Measurements from ENCODE around the gene GRIA2. TPM values are rescaled to one million over a fixed set of nuclear protein-coding genes. Genes with fewer than 3 reads are reported as not detected.
"Not testable (repeated sequence)": the region's sequence is repeated elsewhere in the genome, so short reads cannot be mapped to it uniquely, and the experiment has no call there.

Gene GRIA2
- total RNA-seq, result 1 to 10 TPM in 2 of 3 donors, not detected in 1; 2.3 to 4.8 TPM

GRCh38 chr4:157220371-157220881 lies at the start of gene GRIA2:
Gene GRIA2 (plus strand): TSS chr4:157220728. CDS start chr4:157221043, 315 bp downstream.
- TF ChIP-seq POLR2A (IDR thresholded peaks at IDR 0.05) (no peak), CTCF (IDR thresholded peaks at IDR 0.05) (no peak), POLR2AphosphoS5 (IDR thresholded peaks at IDR 0.05) (no peak)
- H3K36me3 ChIP-seq, result no peaks in the 10 kb centered on the region
- H3K4me1 ChIP-seq, result peaks cover 4 to 5% of the 10 kb centered on the region in 2 donors
- H3K4me3 ChIP-seq, result peak within 1 kb of the TSS; percentile 1 to 71 (median 51)
- DNase-seq (ENCODE audit: low spot score in 2 of 2), result peak in 1 of 2 donors; percentile 70
- H3K27me3 ChIP-seq, result peaks cover 0 to 20% of the 10 kb centered on the region in 2 donors
- H3K27ac ChIP-seq, result no peak within 1 kb of the TSS
- no peaks in the 10 kb centered on the region for H3K9me3 ChIP-seq
- intact Hi-C loops (cut with DNase I; ENCODE audit: low total_unique reads), result loop anchor here (10.0 kb wide), 1 partner anchor 754 kb away; no protein-coding TSS in a partner anchor

GRCh38 chr4:157172011-157172410 lies 48.5 kb upstream of the GRIA2 start:
- Histone ChIP-seq H3K4me1 (no peaks in the 10 kb centered on the region), H3K4me3 (no peak overlapping the region), H3K9me3 (no peaks in the 10 kb centered on the region), H3K27ac (no peak overlapping the region), H3K27me3 (no peaks in the 10 kb centered on the region), H3K36me3 (no peaks in the 10 kb centered on the region)
- intact Hi-C loops (cut with DNase I; ENCODE audit: low total_unique reads), result no loop called here
- TF ChIP-seq POLR2AphosphoS5 (IDR thresholded peaks at IDR 0.05) (no peak), POLR2A (IDR thresholded peaks at IDR 0.05) (no peak), CTCF (IDR thresholded peaks at IDR 0.05) (no peak)
- no peak for DNase-seq (ENCODE audit: low spot score in 2 of 2)

- H3K36me3 ChIP-seq; intact Hi-C loops (cut with DNase I; ENCODE audit: low total_unique reads); DNase-seq (ENCODE audit: low spot score in 2 of 2); H3K4me1 ChIP-seq; H3K27ac ChIP-seq; H3K4me3 ChIP-seq; H3K9me3 ChIP-seq; H3K27me3 ChIP-seq: not testable (repeated sequence)
Observed at GRCh38 chr4:157180268-157180667, 40.3 kb upstream of the GRIA2 start.

GRCh38 chr4:157184300-157184699 lies 36.2 kb upstream of the GRIA2 start:
- no peaks in the 10 kb centered on the region for H3K4me1 ChIP-seq
- DNase-seq (ENCODE audit: low spot score in 2 of 2), result no peak
- H3K27me3 ChIP-seq, result no peaks in the 10 kb centered on the region
- H3K4me3 ChIP-seq, result no peak overlapping the region
- H3K36me3 ChIP-seq, result no peaks in the 10 kb centered on the region
- H3K27ac ChIP-seq, result no peak overlapping the region
- H3K9me3 ChIP-seq, result no peaks in the 10 kb centered on the region
- intact Hi-C loops (cut with DNase I; ENCODE audit: low total_unique reads), result no loop called here
- TF ChIP-seq POLR2A (IDR thresholded peaks at IDR 0.05) (no peak), CTCF (IDR thresholded peaks at IDR 0.05) (no peak), POLR2AphosphoS5 (IDR thresholded peaks at IDR 0.05) (no peak)

- no peaks in the 10 kb centered on the region for H3K4me1 ChIP-seq
- intact Hi-C loops (cut with DNase I; ENCODE audit: low total_unique reads), result no loop called here
- no peaks in the 10 kb centered on the region for H3K36me3 ChIP-seq
- no peaks in the 10 kb centered on the region for H3K9me3 ChIP-seq
- H3K4me3 ChIP-seq, result no peak overlapping the region
- no peak for DNase-seq (ENCODE audit: low spot score in 2 of 2)
- TF ChIP-seq CTCF (IDR thresholded peaks at IDR 0.05) (no peak), POLR2AphosphoS5 (IDR thresholded peaks at IDR 0.05) (no peak), POLR2A (IDR thresholded peaks at IDR 0.05) (no peak)
- no peaks in the 10 kb centered on the region for H3K27me3 ChIP-seq
- H3K27ac ChIP-seq, result no peak overlapping the region
Observed at GRCh38 chr4:157185363-157185762, 35.2 kb upstream of the GRIA2 start.

- intact Hi-C loops (cut with DNase I; ENCODE audit: low total_unique reads), result no loop called here
- TF ChIP-seq POLR2A (IDR thresholded peaks at IDR 0.05) (no peak), POLR2AphosphoS5 (IDR thresholded peaks at IDR 0.05) (no peak), CTCF (IDR thresholded peaks at IDR 0.05) (no peak)
- DNase-seq (ENCODE audit: low spot score in 2 of 2), result no peak
Observed at GRCh38 chr4:157195374-157195773, 25.2 kb upstream of the GRIA2 start.

More at GRCh38 chr4:157195374-157195773, 25.2 kb upstream of the GRIA2 start:
- Histone ChIP-seq H3K36me3 (no peaks in the 10 kb centered on the region), H3K4me1 (no peaks in the 10 kb centered on the region), H3K9me3 (no peaks in the 10 kb centered on the region), H3K27me3 (no peaks in the 10 kb centered on the region), H3K4me3 (no peak overlapping the region), H3K27ac (no peak overlapping the region)
